Measurements from ENCODE around the gene ARHGEF11.

GRCh38 chr1:156969496-156969895, 76.0 kb downstream of the ARHGEF11 start:
- no peak for TF ChIP-seq EZH2 (IDR thresholded peaks at IDR 0.05; ENCODE audit: borderline replicate concordance, insufficient read depth, low read depth, low read length, poor library complexity, severe bottlenecking)
- no peak for TF ChIP-seq CTCF (IDR thresholded peaks at IDR 0.05)

All from B cell (primary cell).